Neural cell (in vitro differentiated cells): ENCODE results near the gene LIPC.

Experiments used
- CTCF ChIP-seq: fragments of 450-650 bp; IDR thresholded peaks from 2 replicates; pipeline ENCODE4 v1.5.1; 2014; ENCODE audit warnings: antibody characterized with exemption, mild to moderate bottlenecking, moderate library complexity; ENCODE audit not compliant: poor library complexity, severe bottlenecking
- EZH2 ChIP-seq: fragments of 200-600, 300-800 bp; shearing (Covaris generic), sonication (generic); IDR thresholded peaks from 2 replicates; pipeline ENCODE4 v1.6.1; 2014; ENCODE audit warnings: antibody characterized with exemption, low read length, borderline replicate concordance, mild to moderate bottlenecking; ENCODE audit not compliant: insufficient read depth, poor library complexity, severe bottlenecking
- REST ChIP-seq: IDR thresholded peaks from 2 replicates; pipeline ENCODE4 v1.6.1; 2012; ENCODE audit warnings: borderline replicate concordance
- TAF1 ChIP-seq: IDR thresholded peaks from 2 replicates; pipeline ENCODE4 v1.6.1; 2012; ENCODE audit warnings: low read depth

- no peak for TF ChIP-seq CTCF
- no peak for TF ChIP-seq REST
- no peak for TF ChIP-seq EZH2
- no peak for TF ChIP-seq TAF1
Observed at GRCh38 chr15:58444658-58445332, 13.0 kb downstream of the LIPC start.
